ENCODE results near the gene DRGX. TPM values are rescaled to one million over a fixed set of nuclear protein-coding genes. Genes with fewer than 3 reads are reported as not detected.

Gene DRGX
- total and polyA plus RNA-seq, 2 of the 13 experiments (the other 11 are each of a cell fraction or from before 2014, with no cell fraction given): not detected

GRCh38 chr10:49393757-49394156 lies 2.1 kb downstream of the DRGX start:
- H4K20me1 ChIP-seq (ENCODE audit: insufficient read depth, low read length): no peaks in the 10 kb centered on the region; the same call in 1 of the 2 replicates
- H3K27ac ChIP-seq (ENCODE audit: extremely low read length, insufficient read depth, low read length): no peak overlapping the region
- in situ Hi-C loops (cut with HindIII; ENCODE audit: extremely low pct_ligation_motif_present, low pct_unique_long_range_greater_than_20kb): no loop called here
- no peaks in the 10 kb centered on the region for H3K79me2 ChIP-seq (ENCODE audit: insufficient read depth, low read length)
- no peak overlapping the region for H3K9ac ChIP-seq (ENCODE audit: insufficient read depth, low read depth, low read length)
- TF ChIP-seq ZNF83 (CRISPR knock-in tag; IDR thresholded peaks at IDR 0.05; ENCODE audit: borderline replicate concordance) (no peak), KLF9 (CRISPR knock-in tag; IDR thresholded peaks at IDR 0.05; ENCODE audit: low read depth) (no peak), ZFP62 (CRISPR knock-in tag; IDR thresholded peaks at IDR 0.05) (no peak), FOXA1 (IDR thresholded peaks at IDR 0.05) (no peak), FOXA1 (CRISPR knock-in tag; IDR thresholded peaks at IDR 0.05) (no peak), FOXJ3 (CRISPR knock-in tag; IDR thresholded peaks at IDR 0.05; ENCODE audit: borderline replicate concordance) (no peak), SRSF9 (IDR thresholded peaks at IDR 0.05; ENCODE audit: borderline replicate concordance, insufficient read depth, low read depth, low read length, poor library complexity, severe bottlenecking) (no peak), POLR2AphosphoS5 (IDR thresholded peaks at IDR 0.05; ENCODE audit: low read depth, low read length) (no peak), ZNF207 (IDR thresholded peaks at IDR 0.05; ENCODE audit: borderline replicate concordance) (no peak), KDM2A (CRISPR knock-in tag; IDR thresholded peaks at IDR 0.05; ENCODE audit: borderline replicate concordance, low read depth) (no peak), HES4 (CRISPR knock-in tag; IDR thresholded peaks at IDR 0.05; ENCODE audit: borderline replicate concordance) (no peak), ZNF670 (CRISPR knock-in tag; IDR thresholded peaks at IDR 0.05; ENCODE audit: borderline replicate concordance) (no peak), CAMTA2 (CRISPR knock-in tag; IDR thresholded peaks at IDR 0.05; ENCODE audit: borderline replicate concordance) (no peak), ZNF749 (CRISPR knock-in tag; IDR thresholded peaks at IDR 0.05; ENCODE audit: borderline replicate concordance) (no peak)
- TF ChIP-seq, protein P1, sequence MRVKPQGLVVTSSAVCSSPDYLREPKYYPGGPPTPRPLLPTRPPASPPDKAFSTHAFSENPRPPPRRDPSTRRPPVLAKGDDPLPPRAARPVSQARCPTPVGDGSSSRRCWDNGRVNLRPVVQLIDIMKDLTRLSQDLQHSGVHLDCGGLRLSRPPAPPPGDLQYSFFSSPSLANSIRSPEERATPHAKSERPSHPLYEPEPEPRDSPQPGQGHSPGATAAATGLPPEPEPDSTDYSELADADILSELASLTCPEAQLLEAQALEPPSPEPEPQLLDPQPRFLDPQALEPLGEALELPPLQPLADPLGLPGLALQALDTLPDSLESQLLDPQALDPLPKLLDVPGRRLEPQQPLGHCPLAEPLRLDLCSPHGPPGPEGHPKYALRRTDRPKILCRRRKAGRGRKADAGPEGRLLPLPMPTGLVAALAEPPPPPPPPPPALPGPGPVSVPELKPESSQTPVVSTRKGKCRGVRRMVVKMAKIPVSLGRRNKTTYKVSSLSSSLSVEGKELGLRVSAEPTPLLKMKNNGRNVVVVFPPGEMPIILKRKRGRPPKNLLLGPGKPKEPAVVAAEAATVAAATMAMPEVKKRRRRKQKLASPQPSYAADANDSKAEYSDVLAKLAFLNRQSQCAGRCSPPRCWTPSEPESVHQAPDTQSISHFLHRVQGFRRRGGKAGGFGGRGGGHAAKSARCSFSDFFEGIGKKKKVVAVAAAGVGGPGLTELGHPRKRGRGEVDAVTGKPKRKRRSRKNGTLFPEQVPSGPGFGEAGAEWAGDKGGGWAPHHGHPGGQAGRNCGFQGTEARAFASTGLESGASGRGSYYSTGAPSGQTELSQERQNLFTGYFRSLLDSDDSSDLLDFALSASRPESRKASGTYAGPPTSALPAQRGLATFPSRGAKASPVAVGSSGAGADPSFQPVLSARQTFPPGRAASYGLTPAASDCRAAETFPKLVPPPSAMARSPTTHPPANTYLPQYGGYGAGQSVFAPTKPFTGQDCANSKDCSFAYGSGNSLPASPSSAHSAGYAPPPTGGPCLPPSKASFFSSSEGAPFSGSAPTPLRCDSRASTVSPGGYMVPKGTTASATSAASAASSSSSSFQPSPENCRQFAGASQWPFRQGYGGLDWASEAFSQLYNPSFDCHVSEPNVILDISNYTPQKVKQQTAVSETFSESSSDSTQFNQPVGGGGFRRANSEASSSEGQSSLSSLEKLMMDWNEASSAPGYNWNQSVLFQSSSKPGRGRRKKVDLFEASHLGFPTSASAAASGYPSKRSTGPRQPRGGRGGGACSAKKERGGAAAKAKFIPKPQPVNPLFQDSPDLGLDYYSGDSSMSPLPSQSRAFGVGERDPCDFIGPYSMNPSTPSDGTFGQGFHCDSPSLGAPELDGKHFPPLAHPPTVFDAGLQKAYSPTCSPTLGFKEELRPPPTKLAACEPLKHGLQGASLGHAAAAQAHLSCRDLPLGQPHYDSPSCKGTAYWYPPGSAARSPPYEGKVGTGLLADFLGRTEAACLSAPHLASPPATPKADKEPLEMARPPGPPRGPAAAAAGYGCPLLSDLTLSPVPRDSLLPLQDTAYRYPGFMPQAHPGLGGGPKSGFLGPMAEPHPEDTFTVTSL (CRISPR knock-in tag; IDR thresholded peaks at IDR 0.05; ENCODE audit: borderline replicate concordance): no peak
- TF ChIP-seq, protein P2, sequence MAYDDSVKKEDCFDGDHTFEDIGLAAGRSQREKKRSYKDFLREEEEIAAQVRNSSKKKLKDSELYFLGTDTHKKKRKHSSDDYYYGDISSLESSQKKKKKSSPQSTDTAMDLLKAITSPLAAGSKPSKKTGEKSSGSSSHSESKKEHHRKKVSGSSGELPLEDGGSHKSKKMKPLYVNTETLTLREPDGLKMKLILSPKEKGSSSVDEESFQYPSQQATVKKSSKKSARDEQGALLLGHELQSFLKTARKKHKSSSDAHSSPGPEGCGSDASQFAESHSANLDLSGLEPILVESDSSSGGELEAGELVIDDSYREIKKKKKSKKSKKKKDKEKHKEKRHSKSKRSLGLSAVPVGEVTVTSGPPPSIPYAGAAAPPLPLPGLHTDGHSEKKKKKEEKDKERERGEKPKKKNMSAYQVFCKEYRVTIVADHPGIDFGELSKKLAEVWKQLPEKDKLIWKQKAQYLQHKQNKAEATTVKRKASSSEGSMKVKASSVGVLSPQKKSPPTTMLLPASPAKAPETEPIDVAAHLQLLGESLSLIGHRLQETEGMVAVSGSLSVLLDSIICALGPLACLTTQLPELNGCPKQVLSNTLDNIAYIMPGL (CRISPR knock-in tag; IDR thresholded peaks at IDR 0.05; ENCODE audit: borderline replicate concordance in 1 of 2, low read depth in 1 of 2): no peak
- no peak overlapping the region for H3K4me2 ChIP-seq (ENCODE audit: low read depth, low read length)
- ATAC-seq (peak; percentile 46; the same call in 2 of the 3 replicates), DNase-seq (ENCODE audit: low spot score) (no peak), FAIRE-seq (no peak)
- intact Hi-C loops (cut with micrococcal nuclease; ENCODE audit: unreplicated experiment): no loop called here
- H3K4me3 ChIP-seq (replicated peaks in 1 of 3; ENCODE audit: insufficient read depth in 1 of 3, low read depth in 2 of 3, low read length in 3 of 3): no peak overlapping the region
- ChIA-PET POLR2A (no interaction called here), CTCF (ENCODE audit: low intra/inter-chr PET ratio, low total read pairs) (no interaction called here)
- H3K9me3 ChIP-seq (ENCODE audit: low read length): no peaks in the 10 kb centered on the region
- BruUV-seq (replicated peaks): no TSS peak
- peaks cover 8 to 61% of the 10 kb centered on the region in 2 experiments for H3K27me3 ChIP-seq (ENCODE audit: control insufficient read depth in 1 of 2, insufficient read depth in 2 of 2, low read length in 2 of 2)
- WGBS (ENCODE audit: low lambda C conversion rate): 0% methylated on average over 1 of the region's 4 CpGs
- no peak overlapping the region for H2AFZ ChIP-seq (ENCODE audit: low read length)
- H3K4me1 ChIP-seq (ENCODE audit: insufficient read depth, low read length): no peaks in the 10 kb centered on the region
- H3K36me3 ChIP-seq (replicated peaks in 1 of 2; ENCODE audit: control insufficient read depth in 1 of 2, insufficient read depth in 2 of 2, low read length in 2 of 2): no peaks in the 10 kb centered on the region

All from HepG2 (cell line).